Spleen (tissue), 11 donors: ENCODE results near the gene ELOVL2. TPM values are rescaled to one million over a fixed set of nuclear protein-coding genes. Genes with fewer than 3 reads are reported as not detected.

ENCODE experiments used
- DNase-seq: peaks from one replicate; pipeline ENCODE4 v3.0.0-alpha.2; 2020
- H3K27ac ChIP-seq, 8 donors: fragments of 200-600 bp; sonication (generic) in 7 of 8; 1 replicate in 4 of 8; 2 replicates in 4 of 8; pipeline versions ENCODE4 v1.5.0 to v1.8.0; 2016 to 2021; ENCODE audit warnings: inconsistent platforms in 4 of 8, mild to moderate bottlenecking in 4 of 8, moderate library complexity in 1 of 8
- H3K27me3 ChIP-seq, 7 donors: fragments of 200-600 bp; sonication (generic) in 6 of 7; replicated peaks in 1 of 7; 1 replicate in 4 of 7; 2 replicates in 3 of 7; pipeline versions ENCODE4 v1.5.0 to v1.8.0; 2016 to 2021; ENCODE audit warnings: inconsistent platforms in 3 of 7, mild to moderate bottlenecking in 1 of 7
- H3K36me3 ChIP-seq, 6 donors: fragments of 200-600 bp; sonication (generic) in 5 of 6; 1 replicate in 4 of 6; 2 replicates in 2 of 6; pipeline versions ENCODE4 v1.5.0 to v1.8.0; 2016 to 2021; ENCODE audit warnings: inconsistent platforms in 2 of 6
- H3K4me1 ChIP-seq, 6 donors: fragments of 200-600 bp; sonication (generic) in 5 of 6; 1 replicate in 3 of 6; 2 replicates in 3 of 6; pipeline versions ENCODE4 v1.5.0 to v1.8.0; 2016 to 2021; ENCODE audit warnings: inconsistent platforms in 3 of 6
- H3K4me3 ChIP-seq, 8 donors: fragments of 200-600 bp; sonication (generic) in 7 of 8; 1 replicate in 4 of 8; 2 replicates in 4 of 8; pipeline versions ENCODE4 v1.5.0 to v1.8.0; 2016 to 2021; ENCODE audit warnings: inconsistent platforms in 4 of 8, mild to moderate bottlenecking in 4 of 8, moderate library complexity in 2 of 8
- H3K9me3 ChIP-seq, 8 donors: fragments of 200-600 bp; sonication (generic) in 7 of 8; 1 replicate in 4 of 8; 2 replicates in 4 of 8; pipeline versions ENCODE4 v1.5.0 to v1.8.0; 2016 to 2021; ENCODE audit warnings: inconsistent platforms in 4 of 8
- POLR2A ChIP-seq, 3 donors: fragments of 450-650 bp; IDR thresholded peaks; one replicate each; pipeline ENCODE4 v1.5.1; 2017; ENCODE audit warnings: antibody characterized with exemption in 3 of 3, mild to moderate bottlenecking in 1 of 3
- POLR2AphosphoS5 ChIP-seq, 3 donors: sonication (generic); formaldehyde crosslinking; IDR thresholded peaks; one replicate each; pipeline ENCODE4 v1.5.1; 2017; ENCODE audit warnings: antibody characterized with exemption in 3 of 3
- WGBS, 5 donors: extraction: QIAGEN DNeasy Blood & Tissue Kit in 3 of 5; methylation state at CpG; one replicate each; pipeline versions ENCODE4 v1.1.5 to v1.1.7; 2013 to 2018; 5-methylcytosine and 5-hydroxymethylcytosine counted together
- intact Hi-C: fragments of 100-400 bp; cut with DNase I; formaldehyde crosslinking; loops from one replicate; pipeline ENCODE4 v1.15.0; 2023; ENCODE audit warnings: low total_unique reads
- polyA plus RNA-seq, 3 donors: library from polyadenylated mRNA; stranded (reverse); fragments of 200-250 nt; gene quantifications; one replicate each; pipeline ENCODE4 v1.2.1, GENCODE V29; 2013
- total RNA-seq, 7 donors: library from RNA; depleted of rRNA in 3 of 7; stranded (reverse); fragments of >200 nt in 3 of 7; fragmentation: NEBNext Ultra II Directional in 4 of 7; extraction: Animal tissue kit (Norgen Biotek cat#: 25700) in 4 of 7; gene quantifications; one replicate each; pipeline versions ENCODE4 v1.1.0 to v1.2.1, GENCODE V29; 2016 to 2021
- TF ChIP-seq, protein P1 (sequence below), 11 experiments: fragments of 200-600 bp in 7 of 11; fragments of 450-650 bp in 4 of 11; sonication (generic) in 4 of 11; IDR thresholded peaks in 8 of 11; conservative IDR thresholded peaks in 3 of 11; 1 replicate in 7 of 11; 2 replicates in 4 of 11; pipeline versions ENCODE4 v1.4.0 to v1.8.0; 2016 to 2021; ENCODE audit warnings: antibody characterized with exemption in 11 of 11, inconsistent platforms in 4 of 11, mild to moderate bottlenecking in 1 of 11
- donor health status: healthy with polysubstance abuse.
- donor health status: DM: no; HTN: no; CAD: no; lungs with moderate emphysema.
- donor health status: DM: no; HTN: no; CAD: no.
- donor health status: Bipolar disorder and iron deficiency.
- donor health status: healthy.
- donor health status: DM: no; HTN: no; CAD: no.
- donor health status: DM: yes; HTN: yes; CAD: no.

ELOVL2 gene
- total and polyA plus RNA-seq, 10 donors, result 0.03 to 0.08 (median 0.04) TPM; not detected in 7

DNA sequence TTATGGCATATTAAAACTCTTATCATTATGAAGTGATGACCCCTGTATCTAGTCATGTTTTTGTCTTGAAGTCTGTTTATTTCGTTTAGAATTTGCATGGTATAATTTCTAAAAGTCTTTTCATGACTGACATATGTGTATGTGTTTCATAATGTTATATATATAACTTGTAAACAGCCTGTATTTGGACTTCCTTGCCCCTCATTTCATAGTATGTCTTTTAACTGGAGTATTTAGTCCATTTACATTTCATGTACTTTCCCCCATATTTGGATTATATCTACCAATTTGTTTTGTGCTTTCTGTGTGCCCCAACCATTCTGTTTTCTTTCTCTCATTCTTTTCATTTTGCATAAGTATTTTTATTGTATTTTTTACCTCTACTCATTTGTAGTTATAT is 98.3 kb downstream of the ELOVL2 start:
- Histone ChIP-seq H3K27me3 (peaks cover 0 to 5% (median 0%) of the 10 kb centered on the region in 7 donors), H3K4me3 (no peak overlapping the region), H3K9me3 (peaks cover 0 to 4% (median 0%) of the 10 kb centered on the region in 8 donors), H3K27ac (no peak overlapping the region), H3K36me3 (no peaks in the 10 kb centered on the region), H3K4me1 (no peaks in the 10 kb centered on the region)
- TF ChIP-seq POLR2A (IDR thresholded peaks at IDR 0.05), result no peak
- TF ChIP-seq, protein P1, sequence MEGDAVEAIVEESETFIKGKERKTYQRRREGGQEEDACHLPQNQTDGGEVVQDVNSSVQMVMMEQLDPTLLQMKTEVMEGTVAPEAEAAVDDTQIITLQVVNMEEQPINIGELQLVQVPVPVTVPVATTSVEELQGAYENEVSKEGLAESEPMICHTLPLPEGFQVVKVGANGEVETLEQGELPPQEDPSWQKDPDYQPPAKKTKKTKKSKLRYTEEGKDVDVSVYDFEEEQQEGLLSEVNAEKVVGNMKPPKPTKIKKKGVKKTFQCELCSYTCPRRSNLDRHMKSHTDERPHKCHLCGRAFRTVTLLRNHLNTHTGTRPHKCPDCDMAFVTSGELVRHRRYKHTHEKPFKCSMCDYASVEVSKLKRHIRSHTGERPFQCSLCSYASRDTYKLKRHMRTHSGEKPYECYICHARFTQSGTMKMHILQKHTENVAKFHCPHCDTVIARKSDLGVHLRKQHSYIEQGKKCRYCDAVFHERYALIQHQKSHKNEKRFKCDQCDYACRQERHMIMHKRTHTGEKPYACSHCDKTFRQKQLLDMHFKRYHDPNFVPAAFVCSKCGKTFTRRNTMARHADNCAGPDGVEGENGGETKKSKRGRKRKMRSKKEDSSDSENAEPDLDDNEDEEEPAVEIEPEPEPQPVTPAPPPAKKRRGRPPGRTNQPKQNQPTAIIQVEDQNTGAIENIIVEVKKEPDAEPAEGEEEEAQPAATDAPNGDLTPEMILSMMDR (IDR thresholded peaks at IDR 0.05 in 8 of 11, conservative IDR thresholded peaks at IDR 0.05 in 3 of 11), result no peak
- TF ChIP-seq POLR2AphosphoS5 (IDR thresholded peaks at IDR 0.05), result no peak
- intact Hi-C loops, result no loop called here
- DNase-seq, result no peak
- 69 to 78% (median 75%) methylated on average over 1 of the region's 1 CpG for WGBS, 5 donors

DNA sequence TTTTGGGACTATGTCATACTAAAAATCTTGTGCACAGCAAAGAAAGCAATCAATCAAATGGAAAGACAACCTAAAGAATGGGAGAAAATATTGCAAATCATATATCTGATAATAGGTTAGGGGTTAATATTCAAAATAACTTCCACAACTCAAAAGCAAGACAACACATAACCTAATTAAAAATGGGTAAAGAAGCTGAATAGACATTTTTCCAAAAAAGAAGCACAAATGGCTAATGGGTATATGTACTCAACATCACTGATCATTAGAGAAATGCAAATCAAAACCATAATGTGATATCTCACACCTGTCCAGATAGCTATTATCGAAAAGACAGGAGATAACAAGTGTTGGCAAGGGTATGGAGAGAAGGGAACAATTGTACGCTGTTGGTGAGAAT is 104.3 kb downstream of the ELOVL2 start:
- H3K4me1 ChIP-seq, result no peaks in the 10 kb centered on the region
- H3K27ac ChIP-seq, result no peak overlapping the region
- no peak for DNase-seq
- H3K9me3 ChIP-seq, result no peaks in the 10 kb centered on the region
- intact Hi-C loops, result no loop called here
- H3K36me3 ChIP-seq, result no peaks in the 10 kb centered on the region
- WGBS, 5 donors, result 91 to 97% (median 93%) methylated on average over 2 of the region's 2 CpGs
- TF ChIP-seq, protein P1 (IDR thresholded peaks at IDR 0.05 in 8 of 11, conservative IDR thresholded peaks at IDR 0.05 in 3 of 11), result no peak
- TF ChIP-seq POLR2AphosphoS5 (IDR thresholded peaks at IDR 0.05) (no peak), POLR2A (IDR thresholded peaks at IDR 0.05) (no peak)
- no peaks in the 10 kb centered on the region for H3K27me3 ChIP-seq
- no peak overlapping the region for H3K4me3 ChIP-seq

DNA sequence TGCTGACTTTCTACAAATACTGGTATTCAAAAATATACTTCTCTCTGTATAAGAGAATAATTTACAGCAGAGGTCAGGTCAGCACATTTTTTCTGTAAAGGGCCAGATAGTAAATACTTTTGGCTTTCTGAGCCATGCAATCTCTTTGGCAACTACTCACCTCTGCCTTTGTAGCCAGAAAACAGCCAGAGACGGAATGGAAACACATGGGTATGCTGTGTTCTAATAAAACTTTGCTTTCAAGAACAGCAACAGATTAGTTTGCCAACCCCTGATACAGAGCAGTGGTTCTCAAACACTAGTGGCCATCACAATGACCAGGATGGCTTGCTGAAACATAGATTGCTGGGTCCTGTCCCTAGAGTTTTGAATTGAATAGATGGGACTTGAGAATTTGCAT is 111.0 kb downstream of the ELOVL2 start:
- no peak for DNase-seq
- TF ChIP-seq POLR2A (IDR thresholded peaks at IDR 0.05) (no peak), POLR2AphosphoS5 (IDR thresholded peaks at IDR 0.05) (no peak)
- TF ChIP-seq, protein P1 (IDR thresholded peaks at IDR 0.05 in 8 of 11, conservative IDR thresholded peaks at IDR 0.05 in 3 of 11), result no peak
- intact Hi-C loops, result no loop called here
- 71 to 95% (median 82%) methylated on average over 1 of the region's 1 CpG for WGBS, 5 donors
- Histone ChIP-seq H3K36me3 (no peaks in the 10 kb centered on the region), H3K4me1 (no peaks in the 10 kb centered on the region), H3K27me3 (peaks cover 0 to 21% (median 0%) of the 10 kb centered on the region in 7 donors), H3K4me3 (no peak overlapping the region), H3K9me3 (peaks cover 0 to 10% (median 0%) of the 10 kb centered on the region in 8 donors), H3K27ac (no peak overlapping the region)

Other genes starting within 250 kb of the ELOVL2 start
- 1 to 10 TPM in 4 of 7 donors, under 1 TPM in 3; 0.39 to 2.2 (median 1.1) TPM for gene MAK, start 205.8 kb downstream of the ELOVL2 start, total RNA-seq
- under 1 TPM; 0.05 to 0.19 (median 0.11) TPM for gene MAK, start 205.8 kb downstream of the ELOVL2 start, polyA plus RNA-seq
- gene GCM2, start 162.3 kb downstream of the ELOVL2 start, total RNA-seq, result not detected
- gene GCM2, start 162.3 kb downstream of the ELOVL2 start, polyA plus RNA-seq, result not detected
- under 1 TPM in 5 of 7 donors, not detected in 2; 0.20 to 0.83 (median 0.34) TPM for gene SYCP2L, start 157.3 kb downstream of the ELOVL2 start, total RNA-seq
- under 1 TPM; 0.06 to 0.17 (median 0.12) TPM for gene SYCP2L, start 157.3 kb downstream of the ELOVL2 start, polyA plus RNA-seq
- 1 to 10 TPM; 5.0 to 8.3 (median 6.2) TPM for gene SMIM13, start 49.5 kb upstream of the ELOVL2 start, total RNA-seq
- gene SMIM13, start 49.5 kb upstream of the ELOVL2 start, polyA plus RNA-seq, result 1 to 10 TPM; 1.5 to 3.2 (median 1.9) TPM
- under 1 TPM in 2 of 7 donors, not detected in 5; 0.17 to 0.28 TPM for gene ERVFRD-1, start 67.4 kb upstream of the ELOVL2 start, total RNA-seq
- gene ERVFRD-1, start 67.4 kb upstream of the ELOVL2 start, polyA plus RNA-seq, result not detected
- gene NEDD9, start 188.4 kb upstream of the ELOVL2 start, total RNA-seq, result 100 to 1,000 TPM in 6 of 7 donors, 10 to 100 TPM in 1; 94.1 to 208 (median 124) TPM
- 10 to 100 TPM; 16.1 to 21.3 (median 18.2) TPM for gene NEDD9, start 188.4 kb upstream of the ELOVL2 start, polyA plus RNA-seq